HG03280 (cell line): ENCODE results near the gene AFF3.
"Not testable (repeated sequence)": the region's sequence is repeated elsewhere in the genome, so short reads cannot be mapped to it uniquely, and the experiment has no call there.

Experiments used
- ATAC-seq: cut with Tn5 transposase; IDR thresholded peaks from one replicate; pipeline ENCODE4 v1.9.1; 2021; ENCODE audit warnings: mild to moderate bottlenecking, moderate library complexity; ENCODE audit not compliant: unreplicated experiment

AFF3 gene

GRCh38 chr2:100108648-100109020, 33.8 kb downstream of the AFF3 start:
- ATAC-seq, result not testable (repeated sequence)

DNA sequence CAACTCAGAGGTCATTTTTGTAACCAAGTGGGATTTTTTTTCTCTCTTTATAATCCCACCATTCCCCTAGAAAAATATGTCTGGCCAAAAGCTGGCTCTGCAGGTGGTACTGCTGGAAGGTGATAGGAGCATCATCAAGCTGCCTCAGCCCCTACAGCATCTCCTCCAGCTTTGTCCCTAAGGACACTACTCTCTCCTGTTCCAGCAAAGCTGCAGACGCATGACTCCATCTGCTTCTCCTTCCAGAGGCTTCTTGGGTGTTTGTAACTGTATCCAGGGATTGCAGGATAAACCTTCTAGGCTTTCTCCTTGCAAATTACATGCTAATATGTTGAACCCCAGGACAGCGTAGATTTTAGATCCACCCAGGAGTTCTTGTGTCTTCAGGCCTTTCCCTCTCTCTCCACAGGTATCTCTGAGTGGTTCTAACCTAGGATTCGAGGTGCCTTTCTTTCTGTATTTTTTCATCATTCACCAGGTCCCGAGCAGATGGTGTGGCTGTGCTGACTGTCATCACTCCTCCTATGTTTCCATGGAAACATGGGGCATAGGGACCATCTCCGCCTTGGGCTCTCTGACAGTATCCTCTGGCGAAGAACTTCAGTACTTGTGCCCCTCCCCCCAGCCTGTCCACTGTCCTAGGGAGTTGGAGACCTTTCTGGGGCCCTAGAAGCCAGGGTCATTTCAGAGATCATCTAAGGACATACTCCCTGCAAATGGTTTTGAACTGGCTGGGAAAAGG, 34.3 kb downstream of the AFF3 start:
- ATAC-seq, result no peak

GRCh38 chr2:100107440-100107839, 35.0 kb downstream of the AFF3 start:
- ATAC-seq, result no peak

DNA sequence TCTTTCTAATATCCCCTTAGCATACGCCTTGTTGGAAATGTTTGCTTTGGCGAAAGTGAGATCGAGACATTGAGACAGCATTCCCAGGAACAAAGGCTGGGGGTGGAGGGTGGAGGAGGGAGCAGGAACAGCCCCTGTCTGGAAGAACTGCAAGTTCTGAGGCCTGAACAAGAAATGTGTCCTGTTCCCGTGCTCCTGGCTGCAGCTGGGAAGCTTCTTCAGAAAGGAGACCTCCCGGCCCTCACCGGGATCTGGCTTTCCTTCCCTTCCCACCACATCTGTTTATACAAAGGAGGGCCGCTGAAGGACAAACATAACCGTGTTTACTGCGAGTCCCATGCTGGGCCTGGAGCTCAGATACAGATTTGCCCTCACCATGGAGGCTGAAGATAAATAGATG, 35.9 kb downstream of the AFF3 start:
- no peak for ATAC-seq

GRCh38 chr2:100105678-100106054, 36.7 kb downstream of the AFF3 start:
- no peak for ATAC-seq

- ATAC-seq, result no peak
These were observed 37.4 kb downstream of the AFF3 start for GRCh38 chr2:100104718-100105677.

- not testable (repeated sequence) for ATAC-seq
These were observed 38.1 kb downstream of the AFF3 start for GRCh38 chr2:100104265-100104664.

DNA sequence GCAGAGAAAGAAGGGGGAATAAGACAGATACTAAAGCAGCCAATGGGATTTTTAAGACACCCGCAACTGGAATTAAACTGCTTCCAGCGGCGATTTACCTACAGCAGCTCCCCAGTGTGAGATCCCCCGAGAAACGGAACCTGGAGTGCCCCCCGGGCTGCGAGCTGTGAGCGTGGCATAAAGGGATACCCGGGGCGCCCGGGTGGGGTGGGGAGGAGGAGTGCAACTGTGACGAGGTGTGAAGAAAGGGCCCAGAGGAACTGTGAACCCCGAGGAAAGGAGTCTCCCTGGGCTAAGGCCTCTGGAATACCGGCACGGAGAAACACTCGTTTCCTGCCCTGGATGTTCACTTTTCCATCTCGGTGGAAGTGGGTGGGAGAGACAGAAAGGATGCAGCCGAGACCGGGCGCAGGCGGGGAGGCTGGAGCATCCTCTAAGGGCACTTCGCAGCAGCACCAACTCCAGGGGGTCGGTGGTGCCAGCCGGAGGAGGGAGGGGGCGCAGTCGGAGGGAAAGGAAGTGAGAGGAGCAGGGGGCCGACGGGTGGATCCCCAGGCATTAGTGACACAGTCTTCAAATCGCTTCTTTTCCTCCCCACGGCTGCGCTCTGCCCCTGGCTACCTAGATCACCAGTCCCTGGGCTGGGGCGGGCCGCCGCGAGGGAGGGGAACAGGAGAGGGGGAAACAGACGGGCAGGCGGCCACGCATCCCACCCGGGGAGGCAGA, 38.7 kb downstream of the AFF3 start:
- ATAC-seq, result not testable (repeated sequence)

DNA sequence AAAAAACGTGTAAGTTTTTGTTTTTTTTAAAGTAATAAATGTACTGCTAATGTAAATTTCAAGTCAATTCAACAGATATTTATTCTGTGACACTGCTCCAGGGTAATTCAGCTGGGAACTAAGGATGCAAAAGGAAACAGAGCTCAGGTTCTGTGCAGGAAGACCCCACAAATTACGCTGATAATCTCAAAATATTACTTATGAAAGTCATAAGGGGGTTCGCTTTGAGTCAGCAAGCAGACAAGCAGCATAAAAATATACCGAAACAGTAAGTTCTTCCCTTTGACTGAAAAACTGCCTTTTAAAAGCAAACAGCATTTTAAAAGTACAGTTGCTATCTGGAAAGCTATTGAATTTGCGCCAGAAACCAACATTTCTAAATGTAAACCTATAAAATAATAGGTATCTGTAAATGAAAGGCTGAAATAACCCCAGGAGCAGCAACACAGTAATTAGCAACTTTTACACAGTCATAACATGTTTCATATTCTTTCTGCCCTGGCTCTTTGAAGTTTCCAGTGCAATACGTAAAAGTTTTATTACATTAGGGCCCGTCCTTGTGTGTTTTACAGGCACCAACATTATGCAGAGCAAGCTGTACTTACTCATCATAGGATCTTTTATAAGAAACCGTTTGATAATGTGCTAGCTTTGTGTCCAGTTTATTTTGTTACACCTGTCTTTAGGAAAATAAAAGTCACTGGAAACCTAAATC, 39.8 kb downstream of the AFF3 start:
- ATAC-seq, result not testable (repeated sequence)

DNA sequence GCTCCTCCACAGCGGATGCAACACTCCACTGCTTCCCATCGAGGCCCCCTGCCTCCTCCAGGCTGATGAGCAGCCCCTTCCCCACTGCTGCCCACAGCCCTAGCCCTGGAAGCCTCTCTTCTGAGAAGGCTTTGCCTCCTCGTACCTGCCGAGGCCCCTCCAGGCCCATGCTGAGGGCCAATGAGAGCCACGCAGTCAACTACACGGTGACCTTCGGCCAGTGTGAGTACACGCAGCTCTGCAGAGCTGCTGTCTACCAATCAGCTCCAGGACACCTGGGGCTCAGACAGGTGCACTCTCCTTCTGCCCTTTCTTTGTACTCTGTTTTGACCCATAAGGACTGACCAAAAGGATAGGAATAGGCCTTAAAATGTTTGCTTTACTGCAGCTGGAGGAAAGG, 43.5 kb downstream of the AFF3 start:
- ATAC-seq, result not testable (repeated sequence)

GRCh38 chr2:100097611-100098294, 44.6 kb downstream of the AFF3 start:
- not testable (repeated sequence) for ATAC-seq

- not testable (repeated sequence) for ATAC-seq
These were observed 46.5 kb downstream of the AFF3 start for GRCh38 chr2:100095845-100096244.

DNA sequence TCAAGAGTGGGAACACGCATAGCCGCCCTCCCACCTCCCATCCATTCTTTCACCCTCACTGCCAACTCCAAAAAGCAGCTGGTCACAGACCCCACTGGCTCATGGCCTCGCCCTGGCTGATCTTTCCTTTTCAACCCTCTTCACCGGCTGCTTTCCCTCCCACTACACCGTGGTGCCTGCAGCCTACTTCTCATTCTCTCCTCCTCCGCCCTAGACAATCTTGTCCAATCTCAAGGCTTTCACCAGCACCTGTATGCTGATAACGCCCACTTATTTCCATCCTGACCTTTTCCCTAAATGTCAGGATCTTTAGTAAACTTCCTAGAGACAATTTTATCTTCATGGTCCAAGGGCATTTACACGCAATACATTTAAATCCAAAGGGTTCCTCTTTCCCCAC, 50.6 kb downstream of the AFF3 start:
- ATAC-seq, result not testable (repeated sequence)

DNA sequence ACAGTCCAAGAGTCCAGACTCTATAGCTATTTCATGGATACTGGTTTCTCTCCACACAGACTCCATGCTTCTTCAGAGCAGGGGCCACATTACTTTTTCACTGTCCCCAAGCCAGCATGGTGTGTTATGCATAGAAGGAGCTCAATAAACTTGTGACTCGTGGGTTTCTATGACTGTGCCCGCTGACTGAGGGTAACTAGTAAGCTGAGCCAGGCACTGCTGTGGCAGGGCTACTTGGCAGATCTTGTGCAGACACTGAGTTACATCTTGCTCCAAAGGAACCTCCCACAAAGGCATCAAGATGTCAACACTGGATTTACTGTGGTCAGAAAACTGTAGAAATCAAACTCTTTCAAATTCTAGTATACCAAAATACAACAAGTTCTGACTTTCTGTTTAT, 56.6 kb downstream of the AFF3 start:
- not testable (repeated sequence) for ATAC-seq

- not testable (repeated sequence) for ATAC-seq
These were observed 58.8 kb downstream of the AFF3 start for GRCh38 chr2:100083421-100084216.

GRCh38 chr2:100082302-100082978, 60.0 kb downstream of the AFF3 start:
- not testable (repeated sequence) for ATAC-seq

DNA sequence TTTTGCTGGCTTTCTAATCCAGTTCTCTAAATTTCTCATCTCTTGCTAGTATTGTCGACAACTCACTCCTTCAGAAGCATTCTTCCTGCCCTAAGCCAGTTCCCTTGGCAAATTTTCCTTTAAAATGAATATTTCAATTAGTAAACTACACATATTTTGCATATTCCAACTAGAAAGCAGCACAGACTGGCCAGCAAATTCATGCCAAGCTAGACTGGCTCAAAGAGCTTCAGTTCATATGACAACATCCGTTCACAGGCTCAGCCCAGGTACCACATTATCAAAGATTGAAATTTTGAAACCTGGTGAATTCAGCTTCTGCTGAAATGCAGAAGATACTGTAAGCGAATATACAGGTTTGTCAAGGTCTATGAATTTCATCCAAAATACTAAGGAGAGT, 64.5 kb downstream of the AFF3 start:
- no peak for ATAC-seq

GRCh38 chr2:100077456-100077855, 64.9 kb downstream of the AFF3 start:
- no peak for ATAC-seq

- ATAC-seq, result no peak
These were observed 66.9 kb downstream of the AFF3 start for GRCh38 chr2:100075532-100075931.
